HG03565 (cell line): ENCODE results near the gene APP.
"Not testable (repeated sequence)": the region's sequence is repeated elsewhere in the genome, so short reads cannot be mapped to it uniquely, and the experiment has no call there.

Experiments used
- ATAC-seq: cut with Tn5 transposase; IDR thresholded peaks from one replicate; pipeline ENCODE4 v1.9.1; 2021; ENCODE audit warnings: mild to moderate bottlenecking, moderate library complexity; ENCODE audit not compliant: unreplicated experiment

Gene APP

DNA sequence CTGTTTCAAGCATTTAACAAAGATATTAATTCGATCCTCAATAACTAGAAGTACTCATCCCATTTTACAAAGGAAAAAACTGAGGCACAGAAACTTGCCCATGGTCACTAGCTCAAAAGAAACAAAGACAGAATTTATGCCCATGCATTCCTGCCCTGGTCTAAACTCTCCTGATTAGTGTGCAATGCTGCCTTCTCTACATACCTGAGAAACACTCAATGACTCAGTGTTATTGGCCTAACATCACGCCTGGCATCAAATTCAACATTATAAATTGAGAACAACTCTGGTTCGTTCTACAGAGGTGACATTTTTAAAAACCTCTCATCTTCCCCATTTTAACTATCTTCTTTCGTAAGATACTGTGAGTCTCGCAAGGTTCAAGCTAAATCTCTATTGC is 5.2 kb downstream of the APP start:
- ATAC-seq = no peak

GRCh38 chr21:26164311-26164710 is 6.3 kb downstream of the APP start:
- ATAC-seq = no peak

- no peak for ATAC-seq
Measured at GRCh38 chr21:26162081-26162480, 8.5 kb downstream of the APP start.

GRCh38 chr21:26159869-26160268 is 10.7 kb downstream of the APP start:
- ATAC-seq = no peak

GRCh38 chr21:26157801-26158200 is 12.8 kb downstream of the APP start:
- no peak for ATAC-seq

DNA sequence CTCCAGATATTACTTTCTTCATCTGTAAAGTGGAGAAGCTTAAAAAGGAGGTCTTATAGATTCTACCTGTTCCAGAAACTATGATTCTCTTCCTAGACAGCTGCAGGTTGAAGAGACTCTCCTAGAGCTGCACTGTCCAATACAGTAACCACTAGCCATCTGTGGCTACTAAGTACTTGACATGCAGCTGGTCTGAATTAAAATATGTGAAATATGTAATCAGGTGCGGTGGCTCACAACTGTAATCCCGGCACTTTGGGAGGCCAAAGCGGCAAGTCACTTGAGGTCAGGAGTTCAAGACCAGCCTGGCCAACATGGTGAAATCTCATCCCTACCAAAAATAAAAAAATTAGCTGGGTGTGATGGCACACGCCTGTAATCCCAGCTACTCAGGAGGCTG is 15.8 kb downstream of the APP start:
- ATAC-seq = no peak

GRCh38 chr21:26153758-26154157 is 16.8 kb downstream of the APP start:
- ATAC-seq = no peak

DNA sequence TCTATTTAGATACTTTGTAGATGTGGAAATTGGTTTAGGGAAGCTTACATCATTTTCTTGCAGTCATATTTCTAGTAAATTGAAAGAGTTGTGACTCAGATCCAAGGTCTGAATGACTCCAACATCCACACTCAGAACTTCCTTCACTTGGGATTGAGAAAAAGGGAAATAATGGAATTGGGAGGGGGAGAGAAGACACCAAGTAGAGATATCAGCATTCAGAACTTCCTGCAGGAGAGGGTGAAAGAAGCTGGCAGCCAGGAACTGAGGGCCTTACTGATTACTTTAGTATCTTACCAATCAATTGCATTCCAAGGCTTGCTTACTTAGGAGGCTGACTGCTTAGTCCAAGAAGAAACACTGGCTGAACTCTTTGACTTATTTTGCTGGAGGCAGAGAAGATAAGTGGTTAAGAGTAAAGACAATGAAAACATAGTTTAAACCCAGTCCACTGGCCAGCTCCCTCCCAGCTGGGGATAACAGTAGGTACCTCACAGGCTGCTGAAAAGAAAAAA is 21.7 kb downstream of the APP start:
- ATAC-seq = no peak

- ATAC-seq = no peak
Measured at GRCh38 chr21:26148071-26148839, 22.3 kb downstream of the APP start.

DNA sequence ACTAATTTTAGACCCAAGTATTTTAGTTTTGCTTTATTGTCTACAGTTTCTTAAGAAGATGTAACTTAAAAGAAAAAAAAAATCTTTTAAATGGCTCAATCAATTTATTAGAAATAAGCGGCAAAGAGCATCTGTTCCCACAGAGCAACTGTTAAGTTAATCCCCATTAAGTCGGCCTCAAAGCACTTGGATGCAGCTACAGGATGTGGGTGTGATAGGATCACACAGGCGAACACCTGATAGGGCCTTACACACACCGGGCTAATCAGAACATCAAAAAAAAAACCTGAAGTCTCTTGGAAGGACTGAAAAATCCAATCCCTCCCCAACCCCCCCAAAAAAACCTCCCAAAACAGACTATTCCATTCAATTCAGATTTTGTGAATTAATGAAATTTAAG is 23.0 kb downstream of the APP start:
- no peak for ATAC-seq

DNA sequence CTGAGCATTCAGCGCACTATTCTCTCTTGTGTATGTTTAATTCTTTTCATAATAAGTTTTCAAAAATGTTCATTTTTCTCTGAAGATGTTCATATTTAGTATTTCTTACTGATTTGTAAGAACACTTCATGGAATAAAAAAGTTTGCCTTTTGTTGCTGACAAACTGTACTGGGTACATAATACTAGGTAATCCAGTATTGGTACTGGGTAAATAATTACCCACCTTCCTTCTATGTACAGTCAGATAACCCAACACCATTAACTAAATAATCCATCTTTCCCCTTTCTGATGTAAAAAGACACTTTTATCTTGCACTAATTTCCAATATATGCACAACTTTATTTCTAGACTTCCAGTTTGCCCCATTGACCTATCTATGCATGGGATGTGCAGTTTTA is 23.9 kb downstream of the APP start:
- no peak for ATAC-seq

GRCh38 chr21:26144031-26144430 is 26.5 kb downstream of the APP start:
- ATAC-seq = no peak

DNA sequence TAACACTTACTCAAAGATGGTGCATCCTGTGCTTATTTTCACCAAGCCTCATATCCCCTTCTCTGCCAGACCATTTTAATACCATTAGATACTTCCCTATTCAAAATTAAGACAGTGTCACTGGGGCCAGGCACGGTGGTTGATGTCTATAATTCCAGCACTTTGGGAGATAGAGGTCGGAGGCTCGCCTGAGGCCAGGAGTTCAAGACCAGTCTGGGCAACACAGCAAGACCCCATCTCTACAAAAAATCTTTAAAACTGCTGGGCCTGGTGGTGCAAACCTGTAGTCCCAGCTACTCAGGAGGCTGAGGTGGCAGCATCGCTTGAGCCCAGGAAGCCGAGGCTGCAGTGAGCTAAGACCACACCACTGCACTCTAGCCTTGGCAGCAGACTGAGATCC is 28.2 kb downstream of the APP start:
- no peak for ATAC-seq

DNA sequence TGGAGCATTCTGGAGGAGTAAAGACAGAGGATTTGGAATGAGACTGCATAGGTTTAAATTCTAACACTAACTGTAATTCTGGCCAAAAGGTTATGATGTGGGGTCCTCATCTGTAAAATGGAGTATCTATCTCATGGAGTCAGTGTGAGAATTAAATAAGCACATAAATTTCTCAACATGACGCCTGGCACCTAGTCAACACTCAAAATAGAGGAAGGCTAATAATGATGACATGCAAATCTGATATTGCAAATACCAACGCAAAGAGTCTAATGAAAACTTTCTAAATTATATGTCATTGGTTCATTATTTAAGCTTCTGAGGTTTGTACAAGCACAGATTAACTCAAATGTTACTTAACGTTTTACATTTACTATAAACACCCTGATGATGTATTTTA is 29.6 kb downstream of the APP start:
- no peak for ATAC-seq

GRCh38 chr21:26140164-26140579 is 30.4 kb downstream of the APP start:
- ATAC-seq = no peak

DNA sequence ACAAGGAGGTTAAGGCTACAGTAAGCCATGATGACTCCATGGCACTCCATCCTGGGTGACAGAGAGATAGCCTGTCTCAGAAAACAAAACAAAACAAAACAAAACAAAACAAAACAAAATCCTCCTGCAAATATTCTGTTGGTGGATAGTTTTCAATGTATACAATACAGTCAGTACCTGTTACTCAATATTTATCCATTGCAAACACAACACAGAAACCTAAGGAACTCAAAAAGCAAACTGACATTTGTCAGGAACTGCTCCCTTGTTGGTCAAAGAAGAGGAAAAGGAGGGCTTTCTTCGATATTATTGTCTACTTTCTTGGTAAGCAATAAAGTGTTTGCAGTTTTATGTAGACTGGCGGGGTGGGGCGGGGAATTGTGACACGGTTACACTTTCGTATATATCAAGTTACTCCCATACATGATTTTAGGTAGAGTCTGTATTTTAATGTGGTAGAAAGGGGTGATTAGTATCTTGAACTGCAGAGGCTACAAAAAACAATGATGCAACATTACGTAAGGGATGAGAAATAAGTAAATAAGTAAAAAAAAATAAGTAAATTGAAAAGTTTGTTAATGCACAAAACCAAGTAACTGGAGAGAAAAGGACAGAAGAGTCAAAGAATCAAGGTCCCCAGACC is 31.8 kb downstream of the APP start:
- no peak for ATAC-seq

DNA sequence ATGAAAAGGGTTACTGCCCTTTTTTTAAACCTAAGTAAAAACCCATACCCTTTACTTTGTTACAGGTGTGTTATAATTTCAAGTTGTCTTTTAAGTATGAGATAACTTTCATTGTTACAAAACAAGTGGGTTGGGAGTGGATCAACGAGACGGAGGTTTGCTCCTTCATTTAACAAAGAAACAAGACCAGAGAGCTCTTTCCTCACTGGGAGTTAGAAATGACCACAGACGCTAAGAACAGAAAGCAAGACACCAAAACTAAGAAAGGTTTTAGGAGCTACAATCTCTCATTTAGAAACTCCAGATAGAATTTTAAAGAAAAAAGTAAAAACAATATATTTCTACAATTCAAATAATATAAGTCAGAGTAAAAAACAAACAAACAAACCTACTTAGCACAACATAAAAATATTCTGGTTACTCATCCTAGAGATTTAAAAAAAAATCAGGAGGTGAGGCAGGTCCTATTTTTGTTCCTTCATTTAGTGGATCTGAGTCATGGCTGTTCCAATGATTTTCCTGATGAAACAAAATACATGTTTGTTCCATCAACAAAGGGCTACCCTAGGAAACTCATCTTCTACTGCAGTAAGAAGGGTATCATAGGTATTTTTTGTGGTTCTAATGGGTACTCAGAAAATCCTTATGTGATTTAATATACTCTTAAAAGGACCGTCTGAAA is 33.0 kb downstream of the APP start:
- ATAC-seq = no peak

DNA sequence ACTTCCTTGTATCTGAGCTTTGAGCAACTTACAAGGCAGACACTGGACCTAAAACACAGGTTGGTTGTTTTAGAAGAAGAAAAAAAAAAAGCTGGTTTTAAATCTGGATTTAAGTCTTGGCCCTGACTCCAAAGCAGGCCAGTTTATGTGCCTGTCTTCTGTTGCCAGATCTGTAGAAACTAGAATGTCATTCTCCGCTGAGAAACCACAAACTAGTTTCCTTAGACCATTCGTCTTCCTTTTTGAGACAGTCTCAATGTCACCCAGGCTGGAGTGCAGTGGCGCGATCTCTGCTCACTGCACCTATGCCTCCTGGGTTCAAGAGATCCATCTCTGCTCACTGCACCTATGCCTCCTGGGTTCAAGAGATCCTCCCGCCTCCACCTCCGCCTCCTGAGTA is 33.9 kb downstream of the APP start:
- ATAC-seq = peak; percentile 96

DNA sequence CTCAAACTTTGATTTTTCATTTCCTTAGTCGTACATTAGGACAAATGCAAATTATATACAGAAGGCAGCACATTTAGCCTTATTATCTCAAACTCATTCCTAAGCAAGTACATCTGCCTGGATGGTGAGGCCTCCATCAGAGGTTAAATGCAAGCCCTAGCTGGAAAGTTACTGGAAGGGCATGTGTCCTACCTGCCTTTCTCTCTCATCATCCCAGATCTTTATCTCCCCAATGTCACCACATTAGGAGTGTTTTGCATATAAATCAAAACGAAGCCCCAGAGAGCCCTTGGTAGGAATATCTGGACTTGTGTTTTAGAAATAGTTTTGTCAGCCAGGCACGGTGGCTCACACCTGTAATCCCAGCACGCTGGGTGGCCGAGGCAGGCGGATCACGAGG is 35.0 kb downstream of the APP start:
- ATAC-seq = no peak

- no peak for ATAC-seq
Measured at GRCh38 chr21:26131554-26131953, 39.0 kb downstream of the APP start.

- not testable (repeated sequence) for ATAC-seq
Measured at GRCh38 chr21:26131053-26131452, 39.5 kb downstream of the APP start.
